Measurements from ENCODE around the gene HARS1.
"Not testable (repeated sequence)": the region's sequence is repeated elsewhere in the genome, so short reads cannot be mapped to it uniquely, and the experiment has no call there.

The HARS1 gene

DNA sequence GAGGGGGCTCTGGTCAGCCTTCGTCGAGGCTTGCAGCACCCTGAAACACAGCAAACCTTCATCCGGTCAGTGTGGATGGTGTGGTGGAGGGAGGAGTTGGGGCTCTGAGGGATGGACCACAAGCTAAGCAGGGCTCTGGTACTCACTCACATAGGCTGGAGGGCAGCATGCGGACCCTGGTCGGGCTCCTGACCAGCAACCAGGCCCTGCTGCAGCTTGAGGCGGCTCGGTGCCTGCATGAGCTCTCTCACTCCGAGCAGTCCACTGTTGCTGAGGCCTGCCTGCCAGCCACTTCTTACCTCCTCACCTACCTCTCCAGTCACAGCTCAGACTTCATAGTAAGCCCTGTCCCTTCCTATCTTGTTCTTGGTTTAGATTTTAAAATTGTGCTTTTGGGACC, 49.5 kb downstream of the HARS1 start:
- TF ChIP-seq, protein P1, sequence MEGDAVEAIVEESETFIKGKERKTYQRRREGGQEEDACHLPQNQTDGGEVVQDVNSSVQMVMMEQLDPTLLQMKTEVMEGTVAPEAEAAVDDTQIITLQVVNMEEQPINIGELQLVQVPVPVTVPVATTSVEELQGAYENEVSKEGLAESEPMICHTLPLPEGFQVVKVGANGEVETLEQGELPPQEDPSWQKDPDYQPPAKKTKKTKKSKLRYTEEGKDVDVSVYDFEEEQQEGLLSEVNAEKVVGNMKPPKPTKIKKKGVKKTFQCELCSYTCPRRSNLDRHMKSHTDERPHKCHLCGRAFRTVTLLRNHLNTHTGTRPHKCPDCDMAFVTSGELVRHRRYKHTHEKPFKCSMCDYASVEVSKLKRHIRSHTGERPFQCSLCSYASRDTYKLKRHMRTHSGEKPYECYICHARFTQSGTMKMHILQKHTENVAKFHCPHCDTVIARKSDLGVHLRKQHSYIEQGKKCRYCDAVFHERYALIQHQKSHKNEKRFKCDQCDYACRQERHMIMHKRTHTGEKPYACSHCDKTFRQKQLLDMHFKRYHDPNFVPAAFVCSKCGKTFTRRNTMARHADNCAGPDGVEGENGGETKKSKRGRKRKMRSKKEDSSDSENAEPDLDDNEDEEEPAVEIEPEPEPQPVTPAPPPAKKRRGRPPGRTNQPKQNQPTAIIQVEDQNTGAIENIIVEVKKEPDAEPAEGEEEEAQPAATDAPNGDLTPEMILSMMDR (conservative IDR thresholded peaks at IDR 0.05; ENCODE audit: low read depth): no peak
- ChIA-PET POLR2A (ENCODE audit: low non-redundant PET) (interaction anchor here (0.9 kb wide), 1 partner anchor 76 kb away, joined by 3 read pairs; no protein-coding TSS in a partner anchor), CTCF (no interaction called here)
- DNase-seq (ENCODE audit: low spot score): no peak
- peak overlapping the region; percentile 47 for H3K27ac ChIP-seq

DNA sequence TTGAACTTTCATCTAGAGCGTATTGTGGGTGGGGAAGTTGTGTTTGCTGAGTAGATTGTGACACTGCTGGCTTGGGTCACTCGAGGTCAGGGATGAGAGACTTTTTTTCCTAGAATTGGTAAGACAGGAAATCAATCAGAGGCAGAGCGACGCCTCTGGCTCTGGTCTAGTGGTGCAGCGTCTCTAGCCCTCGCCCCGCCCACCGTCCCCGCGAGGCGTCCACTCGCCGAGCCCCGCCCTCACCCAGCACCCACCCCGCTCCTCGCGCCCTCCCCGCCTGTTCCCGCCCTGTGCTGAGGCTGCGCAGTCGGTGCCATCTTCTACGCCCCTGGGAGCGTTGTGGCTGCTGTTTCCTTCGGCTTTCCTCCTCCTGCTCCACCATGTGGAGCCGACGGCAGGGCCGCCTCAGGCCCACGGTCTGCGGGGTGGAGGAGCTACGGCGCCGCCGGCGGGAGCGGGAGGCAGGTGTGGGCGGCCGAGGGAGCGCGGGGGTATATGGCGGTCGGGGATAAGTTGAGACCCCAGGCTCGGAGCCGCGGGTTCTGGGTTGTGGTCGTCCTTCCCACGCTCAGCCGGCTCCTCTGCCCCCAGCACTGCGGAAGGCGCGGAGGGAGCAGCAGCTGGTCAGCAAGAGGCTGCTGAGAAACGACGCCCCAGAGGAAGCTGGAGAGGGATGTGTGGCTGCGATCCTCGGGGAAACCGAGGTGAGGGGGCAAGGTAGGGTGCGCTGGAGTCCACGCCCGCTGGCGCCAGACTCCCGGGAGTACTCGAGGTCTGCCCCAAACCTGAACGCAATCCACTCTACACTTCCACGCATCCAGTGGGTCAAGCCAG, 51.8 kb downstream of the HARS1 start, which contains the start of gene TMCO6:
Gene TMCO6 (plus strand): TSS at position 304 of the 834 bp plus-strand sequence. CDS start 77 bp downstream, at position 381.
- POLR2A ChIA-PET (ENCODE audit: low non-redundant PET): interaction anchor here (0.8 kb wide), 1 partner anchor 8 kb away, joined by 3 read pairs; the partner anchor contains the start of genes IK and NDUFA2
- CTCF ChIA-PET: interaction anchor here (0.6 to 2.3 kb wide), 11 partner anchors 9 to 276 kb away, joined by 3 to 21 read pairs (median 3); partner anchors contain the start of genes EIF4EBP3 and SRA1
- peak; percentile 99 for DNase-seq (ENCODE audit: low spot score)
- TF ChIP-seq, protein P1 (conservative IDR thresholded peaks at IDR 0.05; ENCODE audit: low read depth): peak; percentile 90
- peak within 1 kb of the TSS; percentile 81 for H3K27ac ChIP-seq

DNA sequence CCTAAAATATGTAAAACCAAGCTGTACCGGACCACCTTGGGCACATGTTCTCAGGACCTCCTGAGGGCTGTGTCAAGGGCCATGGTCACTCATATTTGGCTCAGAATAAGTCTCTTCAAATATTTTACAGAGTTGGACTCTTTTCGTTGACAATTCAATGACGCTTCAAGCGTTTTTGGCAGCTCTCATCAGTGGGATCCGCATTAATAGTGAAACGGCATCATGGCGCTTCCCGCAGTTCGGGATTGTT, 52.3 kb downstream of the HARS1 start:
- peak overlapping the region; percentile 81 for H3K27ac ChIP-seq
- CTCF ChIA-PET: interaction anchor here (0.6 to 2.3 kb wide), 5 partner anchors 8 to 91 kb away, joined by 3 to 21 read pairs (median 7); partner anchors contain the start of genes EIF4EBP3 and SRA1
- POLR2A ChIA-PET (ENCODE audit: low non-redundant PET): interaction anchor here (0.6 kb wide), 1 partner anchor 36 kb away, joined by 6 read pairs; no protein-coding TSS in a partner anchor
- DNase-seq (ENCODE audit: low spot score): not testable (repeated sequence)

DNA sequence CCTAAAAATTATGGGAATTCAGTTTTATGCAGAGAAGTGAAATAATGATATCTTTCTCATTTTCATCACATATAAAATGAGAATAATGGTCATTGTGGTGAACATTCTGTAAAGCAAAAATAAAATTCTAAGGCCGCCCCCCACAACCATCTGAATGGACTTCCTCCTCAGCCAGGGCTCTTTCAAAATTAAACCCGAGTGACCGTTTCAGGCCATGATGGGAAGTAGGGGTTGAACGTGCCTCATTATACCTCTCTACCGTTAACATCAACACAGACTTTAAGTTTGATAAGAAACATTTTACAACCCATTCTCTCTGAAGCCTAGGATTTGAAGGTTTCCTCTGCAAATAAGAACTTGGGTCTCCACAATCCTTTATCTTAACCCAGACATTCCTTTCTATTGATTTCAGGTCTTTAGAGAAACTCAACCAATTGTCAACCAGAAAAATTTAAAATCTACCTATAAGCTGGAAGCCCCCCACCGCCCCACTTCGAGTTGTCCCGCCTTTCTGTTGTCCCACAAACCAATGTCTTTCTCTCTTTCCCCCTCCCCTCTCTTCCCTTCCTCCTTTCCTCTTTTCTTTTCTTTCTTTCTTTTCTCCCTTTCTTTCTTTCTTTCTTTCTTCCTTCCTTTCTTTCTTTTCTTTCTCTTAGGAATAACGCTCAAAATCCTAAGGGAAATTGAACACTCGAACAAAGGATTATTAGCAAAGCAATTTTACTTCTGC, 53.6 kb downstream of the HARS1 start:
- ChIA-PET CTCF (interaction anchor here (0.5 to 0.7 kb wide), 4 partner anchors 56 to 251 kb away, joined by 3 to 5 read pairs (median 3); no protein-coding TSS in a partner anchor), POLR2A (ENCODE audit: low non-redundant PET) (no interaction called here)
- TF ChIP-seq, protein P1 (conservative IDR thresholded peaks at IDR 0.05; ENCODE audit: low read depth): no peak
- no peak for DNase-seq (ENCODE audit: low spot score)
- no peak overlapping the region for H3K27ac ChIP-seq

DNA sequence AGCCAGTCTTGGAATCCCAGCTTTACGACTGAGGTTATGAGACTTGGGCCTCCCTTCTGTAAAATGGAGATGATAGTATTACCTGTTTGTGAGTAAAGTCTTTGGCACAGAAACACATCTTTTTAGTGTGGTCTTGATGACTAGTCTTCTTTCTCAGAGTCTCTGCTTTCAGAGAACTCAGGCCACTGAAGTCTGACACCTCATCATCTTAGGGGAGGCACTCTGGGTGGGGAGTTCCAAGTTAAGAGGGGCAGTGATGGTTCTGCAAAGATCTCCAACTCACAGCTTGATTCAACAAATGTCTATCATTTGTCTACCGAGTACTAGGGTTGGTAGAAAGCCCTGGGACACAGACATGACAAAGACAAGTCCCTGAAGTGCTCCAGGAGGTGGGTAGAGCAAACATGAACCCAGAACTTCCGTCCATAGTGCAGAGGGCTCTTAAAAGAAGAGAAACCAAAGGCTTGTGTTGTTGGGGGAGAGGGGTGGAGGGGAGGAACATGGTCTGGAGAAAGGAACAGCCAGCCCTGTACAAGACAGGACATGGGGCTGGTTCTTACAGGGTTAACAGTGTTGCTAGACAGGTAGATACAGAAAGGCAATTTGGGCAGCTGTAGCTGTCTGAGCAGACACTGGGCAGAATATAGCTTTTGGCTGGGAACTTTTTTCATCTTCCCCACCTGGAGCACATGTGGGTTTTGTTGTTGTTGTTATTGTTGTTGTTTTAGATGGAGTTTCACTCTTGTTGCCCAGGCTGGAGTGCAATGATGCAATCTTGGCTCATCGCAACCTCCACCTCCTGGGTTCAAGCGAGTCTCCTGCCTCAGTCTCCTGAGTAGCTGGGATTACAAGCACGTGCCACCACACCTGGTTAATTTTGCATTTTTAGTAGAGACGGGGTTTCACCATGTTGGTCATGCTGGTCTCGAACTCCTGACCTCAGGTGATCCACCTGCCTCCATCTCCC, 55.6 kb downstream of the HARS1 start:
- POLR2A ChIA-PET (ENCODE audit: low non-redundant PET): no interaction called here
- H3K27ac ChIP-seq: no peak overlapping the region
- TF ChIP-seq, protein P1 (conservative IDR thresholded peaks at IDR 0.05; ENCODE audit: low read depth): no peak
- DNase-seq (ENCODE audit: low spot score): no peak
- CTCF ChIA-PET: interaction anchor here (0.7 to 1.7 kb wide), 7 partner anchors 11 to 97 kb away, joined by 3 to 11 read pairs (median 5); partner anchors contain the start of gene EIF4EBP3

DNA sequence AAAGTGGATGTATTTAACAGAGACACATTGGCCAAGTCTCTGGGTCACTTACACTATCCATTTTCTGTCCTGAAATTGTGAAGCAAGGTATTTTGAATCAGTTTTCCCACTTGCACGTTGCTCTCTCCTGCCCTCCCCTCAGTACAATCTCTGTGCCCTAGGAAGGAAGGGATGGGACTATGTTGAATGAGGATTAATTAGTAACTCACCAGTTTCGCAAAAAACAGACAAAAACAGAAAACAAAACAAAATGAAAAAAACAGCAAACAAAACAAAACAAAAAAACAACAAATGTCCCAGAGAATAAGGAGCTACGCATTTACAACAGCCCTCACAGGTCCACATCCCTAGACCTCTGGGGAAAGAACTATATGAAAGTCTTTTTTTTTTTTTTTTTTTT, 57.1 kb downstream of the HARS1 start:
- CTCF ChIA-PET: interaction anchor here (0.6 to 1.7 kb wide), 3 partner anchors 33 to 413 kb away, joined by 3 to 6 read pairs (median 5); partner anchors contain the start of gene EIF4EBP3
- no peak for DNase-seq (ENCODE audit: low spot score)
- H3K27ac ChIP-seq: no peak overlapping the region
- TF ChIP-seq, protein P1 (conservative IDR thresholded peaks at IDR 0.05; ENCODE audit: low read depth): no peak
- POLR2A ChIA-PET (ENCODE audit: low non-redundant PET): no interaction called here
